Gastrocnemius medialis (tissue), 4 donors: ENCODE results near the gene SYT2.

Source experiments
- POLR2A ChIP-seq, 2 donors: fragments of 450-650 bp; IDR thresholded peaks; one replicate each; pipeline ENCODE4 v1.6.1; 2017; ENCODE audit warnings: antibody characterized with exemption in 2 of 2, mild to moderate bottlenecking in 2 of 2, moderate library complexity in 2 of 2
- TF ChIP-seq, protein P1 (sequence below), 5 experiments: fragments of 450-650 bp in 3 of 5; fragments of 200-600 bp in 2 of 5; sonication (generic) in 2 of 5; IDR thresholded peaks in 4 of 5; conservative IDR thresholded peaks in 1 of 5; 1 replicate in 4 of 5; 2 replicates in 1 of 5; pipeline ENCODE4 v1.5.1; 2016 to 2019; ENCODE audit warnings: antibody characterized with exemption in 5 of 5, mild to moderate bottlenecking in 3 of 5, moderate library complexity in 3 of 5

DNA sequence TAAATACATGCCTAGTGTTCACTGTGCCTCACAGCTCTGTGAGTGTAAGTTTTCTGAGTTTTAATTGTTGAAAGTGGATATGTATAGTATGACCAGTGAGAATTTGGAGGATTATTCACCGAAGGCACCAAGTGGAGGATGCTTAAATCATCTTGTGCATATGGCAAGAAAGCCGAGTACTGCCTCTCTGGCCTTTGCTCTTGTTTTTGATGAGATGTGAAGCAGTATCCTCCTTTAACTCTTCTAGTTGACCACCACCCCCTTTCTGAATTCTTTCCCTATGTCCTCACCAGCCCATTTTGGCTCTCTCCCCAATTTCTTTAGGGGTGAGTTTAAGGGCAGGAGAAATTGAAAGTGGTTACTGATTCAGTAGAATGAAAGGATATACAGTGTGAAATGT, 130.4 kb downstream of the SYT2 start:
- TF ChIP-seq POLR2A (IDR thresholded peaks at IDR 0.05): no peak
- TF ChIP-seq, protein P1, sequence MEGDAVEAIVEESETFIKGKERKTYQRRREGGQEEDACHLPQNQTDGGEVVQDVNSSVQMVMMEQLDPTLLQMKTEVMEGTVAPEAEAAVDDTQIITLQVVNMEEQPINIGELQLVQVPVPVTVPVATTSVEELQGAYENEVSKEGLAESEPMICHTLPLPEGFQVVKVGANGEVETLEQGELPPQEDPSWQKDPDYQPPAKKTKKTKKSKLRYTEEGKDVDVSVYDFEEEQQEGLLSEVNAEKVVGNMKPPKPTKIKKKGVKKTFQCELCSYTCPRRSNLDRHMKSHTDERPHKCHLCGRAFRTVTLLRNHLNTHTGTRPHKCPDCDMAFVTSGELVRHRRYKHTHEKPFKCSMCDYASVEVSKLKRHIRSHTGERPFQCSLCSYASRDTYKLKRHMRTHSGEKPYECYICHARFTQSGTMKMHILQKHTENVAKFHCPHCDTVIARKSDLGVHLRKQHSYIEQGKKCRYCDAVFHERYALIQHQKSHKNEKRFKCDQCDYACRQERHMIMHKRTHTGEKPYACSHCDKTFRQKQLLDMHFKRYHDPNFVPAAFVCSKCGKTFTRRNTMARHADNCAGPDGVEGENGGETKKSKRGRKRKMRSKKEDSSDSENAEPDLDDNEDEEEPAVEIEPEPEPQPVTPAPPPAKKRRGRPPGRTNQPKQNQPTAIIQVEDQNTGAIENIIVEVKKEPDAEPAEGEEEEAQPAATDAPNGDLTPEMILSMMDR (IDR thresholded peaks at IDR 0.05 in 4 of 5, conservative IDR thresholded peaks at IDR 0.05 in 1 of 5): no peak
